ENCODE measurements around the gene LRRC4B.

DNA sequence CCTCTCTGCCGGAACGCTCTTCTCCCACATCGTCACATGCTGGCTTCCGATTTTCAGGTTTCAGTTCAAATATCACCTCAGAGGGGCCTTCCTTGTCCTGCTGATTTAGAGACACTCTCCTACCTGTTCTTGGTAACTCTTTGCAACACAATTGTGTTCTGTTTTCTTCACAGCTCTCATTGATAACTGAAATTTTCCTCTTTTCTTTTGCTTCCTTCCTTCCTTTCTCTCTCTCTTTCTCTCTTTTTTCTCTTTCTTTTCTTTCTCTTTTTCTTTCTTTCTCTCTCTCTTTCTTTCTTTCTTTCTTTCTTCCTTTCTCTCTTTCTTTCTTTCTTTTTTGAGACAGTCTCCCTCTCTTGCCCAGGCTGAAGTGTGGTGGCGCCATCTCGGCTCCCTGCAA is 12.0 kb upstream of the LRRC4B start:
- TF ChIP-seq, protein P1, sequence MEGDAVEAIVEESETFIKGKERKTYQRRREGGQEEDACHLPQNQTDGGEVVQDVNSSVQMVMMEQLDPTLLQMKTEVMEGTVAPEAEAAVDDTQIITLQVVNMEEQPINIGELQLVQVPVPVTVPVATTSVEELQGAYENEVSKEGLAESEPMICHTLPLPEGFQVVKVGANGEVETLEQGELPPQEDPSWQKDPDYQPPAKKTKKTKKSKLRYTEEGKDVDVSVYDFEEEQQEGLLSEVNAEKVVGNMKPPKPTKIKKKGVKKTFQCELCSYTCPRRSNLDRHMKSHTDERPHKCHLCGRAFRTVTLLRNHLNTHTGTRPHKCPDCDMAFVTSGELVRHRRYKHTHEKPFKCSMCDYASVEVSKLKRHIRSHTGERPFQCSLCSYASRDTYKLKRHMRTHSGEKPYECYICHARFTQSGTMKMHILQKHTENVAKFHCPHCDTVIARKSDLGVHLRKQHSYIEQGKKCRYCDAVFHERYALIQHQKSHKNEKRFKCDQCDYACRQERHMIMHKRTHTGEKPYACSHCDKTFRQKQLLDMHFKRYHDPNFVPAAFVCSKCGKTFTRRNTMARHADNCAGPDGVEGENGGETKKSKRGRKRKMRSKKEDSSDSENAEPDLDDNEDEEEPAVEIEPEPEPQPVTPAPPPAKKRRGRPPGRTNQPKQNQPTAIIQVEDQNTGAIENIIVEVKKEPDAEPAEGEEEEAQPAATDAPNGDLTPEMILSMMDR (IDR thresholded peaks at IDR 0.05), result no peak
- TF ChIP-seq POLR2A (IDR thresholded peaks at IDR 0.05), result no peak
